Measurements from ENCODE around the gene ATP8B1. TPM values are rescaled to one million over a fixed set of nuclear protein-coding genes. Genes with fewer than 3 reads are reported as not detected.

Gene ATP8B1
- total RNA-seq, 4 donors from 2014 or later: 1.6 to 4.2 (median 2.6) TPM

- Histone ChIP-seq H3K36me3 (no peaks in the 10 kb centered on the region), H3K4me1 (no peaks in the 10 kb centered on the region), H3K27me3 (no peaks in the 10 kb centered on the region), H3K9me3 (no peaks in the 10 kb centered on the region), H3K4me3 (no peak overlapping the region), H3K27ac (no peak overlapping the region)
- TF ChIP-seq, protein P1, sequence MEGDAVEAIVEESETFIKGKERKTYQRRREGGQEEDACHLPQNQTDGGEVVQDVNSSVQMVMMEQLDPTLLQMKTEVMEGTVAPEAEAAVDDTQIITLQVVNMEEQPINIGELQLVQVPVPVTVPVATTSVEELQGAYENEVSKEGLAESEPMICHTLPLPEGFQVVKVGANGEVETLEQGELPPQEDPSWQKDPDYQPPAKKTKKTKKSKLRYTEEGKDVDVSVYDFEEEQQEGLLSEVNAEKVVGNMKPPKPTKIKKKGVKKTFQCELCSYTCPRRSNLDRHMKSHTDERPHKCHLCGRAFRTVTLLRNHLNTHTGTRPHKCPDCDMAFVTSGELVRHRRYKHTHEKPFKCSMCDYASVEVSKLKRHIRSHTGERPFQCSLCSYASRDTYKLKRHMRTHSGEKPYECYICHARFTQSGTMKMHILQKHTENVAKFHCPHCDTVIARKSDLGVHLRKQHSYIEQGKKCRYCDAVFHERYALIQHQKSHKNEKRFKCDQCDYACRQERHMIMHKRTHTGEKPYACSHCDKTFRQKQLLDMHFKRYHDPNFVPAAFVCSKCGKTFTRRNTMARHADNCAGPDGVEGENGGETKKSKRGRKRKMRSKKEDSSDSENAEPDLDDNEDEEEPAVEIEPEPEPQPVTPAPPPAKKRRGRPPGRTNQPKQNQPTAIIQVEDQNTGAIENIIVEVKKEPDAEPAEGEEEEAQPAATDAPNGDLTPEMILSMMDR (IDR thresholded peaks at IDR 0.05 in 4 of 5, conservative IDR thresholded peaks at IDR 0.05 in 1 of 5): no peak
- no peak for TF ChIP-seq POLR2A (IDR thresholded peaks at IDR 0.05)
- in situ Hi-C loops (cut with MboI; ENCODE audit: low sequenced_read_pairs in 4 of 4): no loop called here
- intact Hi-C loops (cut with DNase I; ENCODE audit: low total_unique reads): no loop called here
- no peak for DNase-seq
- no peak for ATAC-seq
These were observed 42.5 kb upstream of the ATP8B1 start for GRCh38 chr18:57845605-57846074.

DNA sequence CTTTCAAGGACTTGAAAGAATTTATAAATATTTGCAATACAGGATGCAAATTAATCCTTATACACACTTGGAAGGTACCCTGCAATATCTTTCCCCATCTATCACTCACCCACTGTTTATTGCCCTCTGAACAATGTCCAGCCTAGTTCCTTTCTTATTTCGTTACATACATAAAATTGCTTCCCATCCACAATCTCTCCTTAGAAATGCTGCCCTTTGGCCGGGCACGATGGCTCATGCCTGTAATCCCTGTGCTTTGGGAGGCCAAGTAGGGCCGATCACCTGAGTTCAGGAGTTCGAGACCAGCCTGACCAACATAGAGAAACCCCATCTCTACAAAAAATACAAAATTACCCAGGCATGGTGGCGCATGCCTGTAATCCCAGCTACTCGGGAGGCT, 41.2 kb upstream of the ATP8B1 start:
- no peaks in the 10 kb centered on the region for H3K36me3 ChIP-seq
- no peak for ATAC-seq
- no peaks in the 10 kb centered on the region for H3K9me3 ChIP-seq
- intact Hi-C loops (cut with DNase I; ENCODE audit: low total_unique reads) (no loop called here), in situ Hi-C loops (cut with MboI; ENCODE audit: low sequenced_read_pairs in 4 of 4) (no loop called here)
- H3K27ac ChIP-seq: no peak overlapping the region
- no peak for TF ChIP-seq POLR2A (IDR thresholded peaks at IDR 0.05)
- TF ChIP-seq, protein P1 (IDR thresholded peaks at IDR 0.05 in 4 of 5, conservative IDR thresholded peaks at IDR 0.05 in 1 of 5): no peak
- no peak for DNase-seq
- H3K27me3 ChIP-seq: no peaks in the 10 kb centered on the region
- H3K4me3 ChIP-seq: no peak overlapping the region
- no peaks in the 10 kb centered on the region for H3K4me1 ChIP-seq

DNA sequence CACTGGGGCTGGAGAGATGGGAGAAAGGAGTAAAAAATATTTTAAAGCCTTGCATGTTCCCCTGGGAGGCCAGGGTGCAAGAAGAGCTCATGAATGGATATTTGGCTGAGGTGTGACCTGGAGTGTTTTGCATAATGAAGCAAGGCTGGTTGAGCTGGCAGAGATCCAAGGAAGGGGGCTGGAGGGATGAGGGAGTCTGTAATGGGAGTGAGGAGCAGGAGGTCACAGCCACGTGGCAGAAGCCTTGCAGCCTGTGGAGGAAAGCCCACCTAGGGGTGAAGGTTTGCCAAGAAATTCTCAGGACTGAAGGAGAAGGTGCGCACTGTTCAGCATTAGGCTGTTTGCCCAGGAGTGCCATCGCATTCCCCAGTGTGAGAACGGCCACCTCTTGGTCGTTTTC, 40.3 kb upstream of the ATP8B1 start:
- Histone ChIP-seq H3K4me1 (no peaks in the 10 kb centered on the region), H3K4me3 (no peak overlapping the region), H3K27me3 (no peaks in the 10 kb centered on the region), H3K27ac (no peak overlapping the region), H3K36me3 (no peaks in the 10 kb centered on the region), H3K9me3 (no peaks in the 10 kb centered on the region)
- intact Hi-C loops (cut with DNase I; ENCODE audit: low total_unique reads): no loop called here
- in situ Hi-C loops (cut with MboI; ENCODE audit: low sequenced_read_pairs in 4 of 4): no loop called here
- DNase-seq (no peak), ATAC-seq (no peak)
- no peak for TF ChIP-seq POLR2A (IDR thresholded peaks at IDR 0.05)

DNA sequence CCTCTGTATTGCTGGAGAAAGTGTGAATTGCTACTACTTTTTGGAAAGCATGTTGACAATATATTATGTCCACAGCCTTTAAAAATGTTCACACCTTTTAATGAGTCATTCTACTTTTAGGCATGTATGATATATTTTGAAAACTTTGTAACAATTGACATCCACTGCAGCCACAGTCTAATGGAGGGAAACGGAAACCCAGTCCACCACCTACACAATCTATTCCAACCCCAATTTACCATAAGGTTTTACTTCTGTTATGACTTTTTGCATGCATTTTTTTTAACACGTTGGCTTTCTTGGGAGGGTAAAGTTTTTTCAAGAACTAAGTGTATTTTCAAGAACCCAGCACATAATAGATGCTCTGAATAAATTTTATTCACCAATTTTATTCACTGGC, 38.5 kb upstream of the ATP8B1 start:
- no peaks in the 10 kb centered on the region for H3K9me3 ChIP-seq
- H3K27ac ChIP-seq: no peak overlapping the region
- intact Hi-C loops (cut with DNase I; ENCODE audit: low total_unique reads): no loop called here
- TF ChIP-seq, protein P1 (IDR thresholded peaks at IDR 0.05 in 4 of 5, conservative IDR thresholded peaks at IDR 0.05 in 1 of 5): no peak
- no peak for TF ChIP-seq POLR2A (IDR thresholded peaks at IDR 0.05)
- no peaks in the 10 kb centered on the region for H3K4me1 ChIP-seq
- H3K4me3 ChIP-seq: no peak overlapping the region
- ATAC-seq (no peak), DNase-seq (no peak)
- H3K36me3 ChIP-seq: no peaks in the 10 kb centered on the region
- in situ Hi-C loops (cut with MboI; ENCODE audit: low sequenced_read_pairs in 4 of 4): no loop called here
- H3K27me3 ChIP-seq: no peaks in the 10 kb centered on the region

DNA sequence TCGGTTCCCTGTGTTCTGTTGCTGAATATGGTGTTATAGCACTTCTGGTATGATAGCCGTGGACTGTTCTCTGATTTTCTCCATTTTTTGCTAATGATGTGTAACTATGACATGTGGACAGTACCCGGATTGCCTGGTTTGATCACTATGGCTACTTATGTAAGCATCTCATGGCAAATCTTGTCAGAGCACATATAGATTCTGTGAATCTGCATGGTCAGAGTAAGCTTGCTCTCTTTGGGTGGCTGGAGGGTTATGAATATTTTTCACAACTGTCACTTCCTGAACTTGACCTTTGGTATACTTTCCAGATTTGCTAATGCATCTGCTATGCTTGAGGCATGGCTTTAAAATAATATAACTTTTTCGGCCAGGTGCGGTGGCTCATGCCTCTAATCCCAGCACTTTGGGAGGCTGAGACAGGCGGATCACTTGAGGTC, 36.8 kb upstream of the ATP8B1 start:
- DNase-seq (no peak), ATAC-seq (no peak)
- TF ChIP-seq, protein P1 (IDR thresholded peaks at IDR 0.05 in 4 of 5, conservative IDR thresholded peaks at IDR 0.05 in 1 of 5): no peak
- TF ChIP-seq POLR2A (IDR thresholded peaks at IDR 0.05): no peak
- intact Hi-C loops (cut with DNase I; ENCODE audit: low total_unique reads): no loop called here
- H3K27ac ChIP-seq: no peak overlapping the region
- no peaks in the 10 kb centered on the region for H3K36me3 ChIP-seq
- no peaks in the 10 kb centered on the region for H3K9me3 ChIP-seq
- H3K27me3 ChIP-seq: no peaks in the 10 kb centered on the region
- H3K4me1 ChIP-seq: no peaks in the 10 kb centered on the region
- in situ Hi-C loops (cut with MboI; ENCODE audit: low sequenced_read_pairs in 4 of 4): no loop called here
- no peak overlapping the region for H3K4me3 ChIP-seq

All from gastrocnemius medialis (tissue), 4 donors.